ENCODE results near the gene ATG101.

DNA sequence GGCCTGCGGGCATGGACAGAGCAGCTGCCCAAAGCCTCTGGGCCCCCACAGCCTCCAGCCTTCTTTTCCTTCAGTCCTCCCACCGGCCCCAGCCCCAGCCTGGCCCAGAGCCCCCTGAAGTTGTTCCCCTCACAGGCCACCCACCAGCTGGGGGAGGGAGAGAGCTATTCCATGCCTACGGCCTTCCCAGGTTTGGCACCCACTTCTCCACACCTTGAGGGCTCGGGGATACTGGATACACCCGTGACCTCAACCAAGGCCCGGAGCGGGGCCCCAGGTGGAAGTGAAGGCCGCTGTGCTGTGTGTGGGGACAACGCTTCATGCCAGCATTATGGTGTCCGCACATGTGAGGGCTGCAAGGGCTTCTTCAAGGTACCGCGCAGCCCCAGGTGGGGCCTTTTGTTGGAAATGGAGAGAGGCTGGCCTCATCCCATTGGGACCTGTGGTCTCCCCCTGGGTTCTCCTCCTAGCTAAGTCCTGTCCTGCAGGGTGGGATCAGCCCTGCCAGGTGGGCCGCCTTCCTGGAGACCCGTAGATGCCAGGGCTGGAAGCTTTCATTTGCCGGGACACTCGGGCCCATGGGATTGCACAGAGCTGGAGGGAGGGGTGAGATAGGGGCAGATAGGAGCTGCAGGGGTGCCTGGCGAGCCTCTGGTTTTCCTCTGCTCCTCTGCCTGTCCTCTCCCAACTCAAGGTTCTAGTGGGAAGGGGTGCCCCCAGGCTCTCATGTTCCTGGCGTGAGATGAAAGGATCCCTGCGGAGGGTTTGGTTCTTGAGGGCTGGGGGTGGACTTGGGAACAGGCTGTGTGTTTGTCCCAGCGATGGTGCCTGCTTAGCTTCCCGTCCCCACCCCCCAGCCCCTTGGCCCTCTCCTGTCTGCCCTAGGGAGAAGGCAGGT, 14.7 kb upstream of the ATG101 start:
- TF ChIP-seq EZH2 (IDR thresholded peaks at IDR 0.05; ENCODE audit: insufficient read depth, poor library complexity, severe bottlenecking) (no peak), EZH2phosphoT487 (IDR thresholded peaks at IDR 0.05; ENCODE audit: insufficient read depth, low read depth) (no peak)

Measured in GM23248 (cell line).